ENCODE measurements around the gene EGFR.
A peak's percentile ranks its signal among the peaks of the same experiment; 100 is the strongest.

Gene EGFR

DNA sequence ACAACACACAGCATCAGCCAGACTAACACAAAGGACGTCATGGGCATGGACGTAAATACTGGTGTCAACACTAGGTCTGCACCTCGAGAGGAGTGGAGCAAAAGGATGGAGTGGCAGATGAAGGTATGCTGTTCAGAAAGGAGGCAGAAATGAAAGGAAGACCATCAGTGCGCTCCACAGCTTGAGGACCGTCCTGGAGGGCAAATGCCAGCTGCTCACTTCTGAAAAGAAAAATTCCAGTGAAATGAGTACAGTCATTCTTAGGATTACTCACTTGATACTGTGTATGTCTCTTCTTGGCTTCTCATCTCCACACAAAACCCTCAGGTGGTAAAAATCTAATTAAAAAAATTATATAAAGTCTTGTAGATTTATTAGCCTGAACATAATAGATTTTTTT, 44.8 kb downstream of the EGFR start:
- DNase-seq: no peak

DNA sequence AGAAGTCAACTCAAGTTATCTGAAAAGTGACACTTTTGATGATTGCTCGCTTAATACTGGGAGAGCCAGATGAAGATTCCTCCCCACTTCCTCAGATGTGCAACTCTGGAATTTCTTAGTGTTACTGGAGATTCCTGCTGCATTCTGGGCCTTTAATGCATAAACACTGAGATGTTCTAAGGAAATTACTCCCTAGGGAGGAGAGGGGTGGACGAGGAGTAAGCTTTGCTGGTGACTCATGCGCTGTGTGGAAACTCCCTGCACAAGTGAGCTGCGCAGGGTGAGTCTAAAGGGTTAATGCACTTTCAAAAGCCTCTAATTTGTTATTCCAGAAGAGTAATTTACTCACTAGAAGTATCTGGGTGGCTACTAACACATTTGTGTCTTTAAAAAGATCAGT, 46.3 kb downstream of the EGFR start:
- DNase-seq: no peak

DNA sequence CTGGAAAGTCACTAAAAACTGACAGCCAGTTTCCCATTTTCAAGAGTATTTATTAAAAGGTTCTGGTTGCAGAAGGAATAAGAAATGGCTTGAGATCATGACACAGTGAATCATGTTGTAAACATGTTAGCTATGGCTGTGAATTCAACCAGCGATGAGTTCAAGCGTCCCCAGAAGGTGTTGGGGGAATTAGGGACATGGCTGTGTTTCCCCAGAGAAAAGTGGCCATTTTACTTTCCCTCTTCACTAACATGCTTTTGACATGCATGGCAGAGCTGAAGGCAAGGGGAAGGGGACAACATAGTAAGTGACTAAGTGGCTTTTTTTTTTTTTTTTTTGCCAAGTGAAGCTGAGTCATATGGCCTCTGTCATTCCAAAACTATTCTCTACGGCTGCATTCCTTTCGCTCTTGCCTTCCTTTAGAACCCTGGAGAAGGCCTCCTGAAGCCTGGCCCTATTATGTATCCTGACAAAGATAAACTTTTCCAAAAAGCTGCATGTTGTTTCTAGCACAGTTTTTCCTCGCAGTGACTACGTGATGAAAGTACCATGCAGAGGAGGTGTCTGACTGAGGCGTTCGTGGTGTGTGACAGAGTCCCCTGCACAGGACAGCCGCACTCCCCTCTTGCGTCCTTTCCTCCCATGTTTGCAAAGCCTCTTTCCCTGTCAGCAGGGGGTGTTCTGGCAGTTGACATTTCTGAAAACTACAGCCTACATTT, 46.9 kb downstream of the EGFR start:
- DNase-seq: no peak

DNA sequence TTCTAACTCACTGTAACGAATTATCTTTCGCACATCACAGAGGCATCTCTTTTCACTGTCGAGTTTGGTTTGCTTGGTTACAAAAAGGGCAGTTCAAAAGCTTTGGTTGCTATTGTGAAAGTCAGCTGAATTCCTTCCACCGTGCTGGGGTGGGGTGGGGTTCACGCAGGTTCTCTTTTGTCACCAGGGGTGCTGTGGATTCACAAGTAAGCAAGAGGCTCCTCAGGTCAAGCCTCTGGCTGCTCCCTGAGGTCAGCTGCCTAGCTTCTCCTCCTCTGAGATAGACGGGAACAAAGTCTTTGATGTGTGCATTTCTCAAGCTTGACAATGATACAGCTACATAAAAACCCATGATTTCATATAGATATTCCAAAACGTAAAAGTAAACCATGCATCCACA, 47.7 kb downstream of the EGFR start:
- DNase-seq: no peak

DNA sequence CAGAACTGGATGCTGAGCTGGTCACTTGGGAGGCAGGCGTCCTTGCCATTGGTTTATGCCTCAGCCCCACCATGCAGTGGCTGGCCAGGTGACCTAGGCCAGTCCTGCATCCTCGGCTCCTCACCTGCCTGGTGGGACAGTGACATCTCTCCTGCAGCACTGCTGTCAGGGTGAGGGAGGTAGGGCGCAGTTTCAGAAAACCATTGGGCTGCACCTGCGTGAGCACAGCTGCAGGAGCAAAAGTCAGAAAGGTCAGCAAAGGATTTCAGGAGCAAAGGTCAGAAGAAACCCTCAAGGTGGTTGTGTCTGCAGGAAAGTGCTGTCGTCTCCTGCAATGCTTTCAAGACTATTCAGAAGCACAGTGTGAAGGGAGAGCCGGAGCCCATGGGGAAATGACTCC, 48.1 kb downstream of the EGFR start:
- DNase-seq: no peak

DNA sequence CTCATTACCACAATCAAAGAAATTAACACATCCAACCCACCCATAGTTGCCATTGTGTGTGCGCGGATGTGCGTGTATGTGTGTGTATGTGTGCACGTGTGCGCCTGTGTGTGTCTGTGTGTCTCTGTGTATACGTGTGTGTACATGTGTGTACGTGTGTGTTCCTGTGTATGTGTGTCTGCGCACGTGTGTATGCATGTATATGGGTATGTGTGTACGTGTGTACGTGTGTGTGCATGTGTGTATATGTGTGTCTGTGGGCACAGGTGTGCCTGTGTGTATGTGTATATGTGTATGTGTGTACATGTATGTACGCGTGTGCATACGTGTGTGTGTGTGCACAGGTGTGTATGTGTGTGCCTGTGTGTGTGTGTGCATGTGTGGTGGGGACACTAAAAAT, 48.9 kb downstream of the EGFR start:
- no peak for DNase-seq

DNA sequence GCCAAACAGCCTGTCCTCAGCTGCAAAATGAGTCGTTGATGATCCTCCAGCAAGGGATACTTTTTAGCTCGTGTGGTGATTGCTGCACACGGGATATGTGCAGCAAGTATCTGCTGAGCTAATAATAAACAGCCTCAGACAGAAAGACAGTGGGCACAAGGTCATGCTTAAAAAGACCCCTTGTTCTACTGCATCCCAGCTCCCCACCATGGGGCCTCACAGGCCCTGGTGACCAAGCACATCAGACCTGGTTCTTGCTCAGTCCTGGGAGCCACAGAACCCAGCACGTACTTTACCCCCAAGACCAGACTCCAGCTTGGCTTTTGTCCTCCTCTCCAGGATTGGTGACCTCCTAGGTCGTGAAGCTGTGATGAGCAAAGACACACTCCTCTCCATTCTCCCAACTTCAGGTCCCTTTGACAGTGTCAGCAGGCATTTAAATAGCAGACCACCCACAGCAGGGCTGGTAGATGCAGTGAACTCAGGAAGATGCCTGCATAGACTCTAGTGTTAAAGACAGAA, 50.5 kb downstream of the EGFR start:
- no peak for DNase-seq

DNA sequence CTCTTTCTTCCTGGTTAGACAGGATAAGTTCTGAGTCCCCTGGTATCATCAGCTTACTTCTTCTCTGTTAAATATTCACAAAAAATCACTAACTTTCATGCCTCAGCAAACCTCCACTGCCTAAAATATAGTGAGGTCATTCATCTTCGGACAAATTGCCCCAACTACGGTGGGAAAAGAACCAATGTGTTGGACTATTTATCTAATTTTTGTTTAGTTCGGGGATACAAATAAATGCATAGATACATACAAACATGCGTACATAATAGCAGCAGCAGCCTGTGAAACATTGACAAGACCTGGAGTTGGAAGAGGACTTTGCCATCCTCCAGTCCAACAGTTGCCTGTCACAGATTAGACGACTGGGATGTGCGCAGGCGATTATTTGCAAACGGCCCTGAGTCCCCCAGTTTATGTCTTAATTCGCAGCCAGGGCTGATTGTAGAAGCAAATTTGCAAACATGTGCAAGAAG, 51.5 kb downstream of the EGFR start:
- DNase-seq: no peak

DNA sequence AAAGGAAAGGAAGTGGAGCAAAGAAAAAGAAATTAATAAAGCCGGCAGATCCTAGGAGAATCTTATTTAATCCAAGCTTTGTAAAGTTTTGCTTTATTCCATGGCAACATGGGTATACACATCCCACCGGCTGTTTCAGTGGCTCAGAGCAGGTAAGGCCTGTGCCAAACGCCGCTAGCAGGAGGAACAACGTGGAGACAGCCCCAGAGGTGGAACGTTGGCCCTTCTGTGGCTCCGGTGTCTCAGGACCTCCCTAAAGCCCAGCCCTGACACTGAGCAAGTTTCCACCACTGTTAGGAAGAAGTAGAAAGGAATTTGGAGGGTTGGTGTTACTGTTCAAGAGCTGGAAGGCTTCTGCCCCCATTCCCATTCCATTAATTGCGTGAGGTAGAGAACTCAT, 52.0 kb downstream of the EGFR start:
- DNase-seq: no peak

DNA sequence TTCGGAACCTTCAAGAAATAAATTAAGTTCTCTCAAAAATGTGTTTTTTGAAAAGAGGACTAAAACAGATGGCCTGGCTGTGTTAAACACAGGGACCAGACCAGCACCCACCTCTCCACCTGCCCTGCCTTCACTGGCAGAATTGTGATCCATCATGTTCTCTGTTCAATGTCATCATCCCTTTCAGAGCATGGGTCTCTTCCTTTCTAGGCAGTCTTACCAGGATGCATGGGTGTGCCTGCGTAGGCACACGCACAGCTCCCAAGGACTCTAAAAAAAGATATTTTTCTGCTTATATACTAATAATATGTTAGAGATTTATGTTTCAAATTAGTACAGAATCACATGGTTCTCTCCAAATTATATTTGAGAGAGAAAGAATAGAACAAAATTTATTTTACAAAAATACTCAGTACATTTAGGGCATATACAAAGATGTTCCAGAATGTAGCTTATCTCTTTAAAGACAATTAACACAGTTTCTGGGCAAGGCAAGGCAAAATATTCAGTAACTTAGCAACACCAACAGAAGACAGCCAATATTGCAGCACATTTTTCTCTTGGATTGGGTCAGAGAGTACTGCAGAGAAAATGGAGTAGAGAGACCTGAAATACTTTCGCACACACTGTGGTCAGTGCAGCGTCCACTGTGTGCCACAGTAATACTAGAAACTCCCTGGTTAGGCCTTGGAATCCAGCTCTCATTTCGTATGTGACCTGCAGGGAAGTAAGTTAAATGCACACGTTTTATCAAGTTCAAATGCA, 52.8 kb downstream of the EGFR start:
- DNase-seq: no peak

DNA sequence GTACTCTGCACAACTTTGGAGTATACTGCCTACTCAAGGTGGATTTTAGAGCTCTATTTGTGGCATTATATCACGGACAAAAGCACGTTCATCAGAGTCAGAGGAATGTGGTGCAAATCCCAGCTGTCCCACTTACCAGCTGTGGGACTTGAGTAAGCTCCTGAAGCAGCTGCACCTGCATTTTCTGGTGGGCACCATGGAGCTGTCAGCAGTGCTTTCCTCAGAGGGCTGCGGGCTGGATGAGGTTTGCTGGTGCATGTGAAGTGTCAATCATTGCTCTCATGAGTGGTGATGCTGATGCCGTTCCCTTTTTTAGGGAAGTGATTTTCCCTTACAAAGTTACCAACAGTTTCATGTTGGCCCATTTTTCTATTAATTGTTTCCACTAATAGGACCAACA, 53.4 kb downstream of the EGFR start:
- DNase-seq: no peak

DNA sequence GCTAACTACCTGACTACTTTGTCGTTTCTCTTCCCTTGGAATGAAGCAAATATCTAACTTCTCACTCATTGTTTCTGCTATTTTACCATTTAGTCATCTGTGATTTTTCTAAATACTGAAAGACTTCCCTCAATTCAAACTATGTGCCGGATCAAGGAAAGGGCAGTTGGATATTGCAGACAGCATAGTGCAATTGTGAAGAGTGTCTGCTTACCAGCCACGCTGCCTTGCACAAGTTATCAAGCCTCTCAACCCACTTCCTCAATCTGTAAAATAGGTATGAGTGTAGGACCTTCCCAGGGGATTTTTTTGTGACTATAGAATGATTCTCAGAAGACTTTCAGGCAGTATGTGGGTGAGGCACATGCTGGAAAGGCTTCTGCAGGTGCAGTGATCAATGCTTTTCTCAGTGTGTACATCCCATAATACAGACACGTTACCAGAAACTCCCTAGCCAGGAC, 54.3 kb downstream of the EGFR start:
- DNase-seq: no peak

DNA sequence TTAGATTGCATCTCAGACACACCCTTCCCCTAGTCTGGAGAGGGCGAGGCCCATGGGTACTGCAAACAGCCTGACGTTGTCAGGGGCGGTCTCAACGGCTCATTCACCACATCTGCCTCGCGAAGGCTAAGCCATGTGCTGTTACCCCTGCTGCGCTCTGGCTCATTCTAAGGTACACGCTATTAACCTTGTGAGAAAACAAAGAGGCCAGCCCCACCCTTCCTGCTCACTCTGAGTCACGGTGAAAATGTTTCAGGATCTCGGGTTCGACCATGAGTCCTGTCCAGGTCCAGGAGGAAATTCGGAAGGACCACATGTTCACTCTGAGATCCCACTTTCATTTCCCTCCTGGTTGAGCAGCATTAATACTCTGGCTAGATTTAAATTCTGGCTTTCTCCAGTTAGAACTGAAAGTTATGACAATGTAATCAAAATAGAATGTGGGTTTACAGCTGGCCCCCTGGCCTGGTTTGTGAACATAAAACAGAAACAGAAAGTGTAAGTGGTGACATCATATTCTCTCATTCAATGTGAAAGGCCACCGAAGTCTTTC, 55.2 kb downstream of the EGFR start:
- peak; percentile 9 for DNase-seq

DNA sequence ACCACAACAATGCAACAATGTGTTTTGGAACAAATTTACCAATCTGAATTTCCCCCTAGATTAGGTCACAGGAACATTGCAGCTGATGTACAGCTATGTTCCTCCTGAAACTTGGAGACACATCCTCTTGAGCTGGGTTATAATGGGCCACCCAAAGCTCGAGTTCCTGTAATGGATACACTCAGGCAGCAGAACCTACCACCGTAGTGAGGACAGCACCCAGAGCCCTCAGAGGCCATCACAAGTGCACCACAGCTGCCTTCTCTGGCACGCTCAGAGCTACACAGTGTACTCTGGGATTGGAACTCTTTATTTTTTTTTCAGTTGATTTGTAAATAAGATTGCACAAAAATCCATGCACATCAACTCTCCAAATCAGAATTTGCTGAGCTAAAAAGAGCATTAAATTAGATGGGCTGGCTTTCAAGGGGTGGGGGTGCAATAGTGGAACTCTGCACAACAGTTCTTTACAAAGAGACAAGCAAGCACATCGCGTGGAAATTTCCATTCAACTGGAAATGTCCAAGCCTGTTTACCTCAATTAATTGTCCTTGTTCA, 56.7 kb downstream of the EGFR start:
- no peak for DNase-seq

DNA sequence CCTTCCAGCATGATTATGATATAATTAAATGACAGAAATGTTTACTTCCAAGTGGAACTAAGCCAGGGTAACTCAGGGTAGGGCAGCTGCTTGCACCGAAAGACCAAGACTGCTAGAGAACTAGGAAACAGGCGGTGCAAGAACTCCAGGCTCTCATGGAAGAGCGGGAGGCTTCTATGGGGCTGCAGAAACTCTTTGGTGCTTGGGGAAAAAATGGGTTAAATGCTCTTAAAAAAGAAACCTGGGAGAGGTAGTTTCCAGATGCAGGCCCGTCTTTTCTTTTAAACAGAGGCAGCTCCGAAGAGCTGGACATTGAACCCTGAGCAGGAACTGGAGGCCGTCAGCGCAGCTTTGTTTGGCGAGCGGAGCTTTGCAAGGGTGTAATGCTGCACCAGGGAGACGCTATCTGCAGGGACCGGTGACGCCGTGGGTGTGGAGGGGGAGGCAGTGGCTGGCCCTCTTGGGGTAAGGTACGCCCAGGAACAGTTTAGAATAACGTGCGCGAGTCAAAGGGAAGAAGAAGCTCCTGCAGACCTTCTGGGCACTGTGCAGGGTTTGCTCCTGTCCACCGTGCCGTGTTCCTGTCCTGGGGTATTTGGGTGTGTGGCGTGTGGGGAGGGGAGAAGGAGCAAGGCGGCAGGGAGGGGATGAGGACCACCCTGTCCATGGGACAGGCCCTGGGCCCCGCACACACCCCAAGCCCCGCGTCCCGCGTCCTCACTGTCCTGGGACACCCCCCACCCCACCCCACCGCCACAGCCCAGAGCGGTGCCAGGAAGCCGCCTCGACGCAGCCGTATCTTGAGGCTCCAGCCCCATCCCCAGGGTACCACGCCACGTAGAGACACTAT, 59.0 kb downstream of the EGFR start:
- no peak for DNase-seq

DNA sequence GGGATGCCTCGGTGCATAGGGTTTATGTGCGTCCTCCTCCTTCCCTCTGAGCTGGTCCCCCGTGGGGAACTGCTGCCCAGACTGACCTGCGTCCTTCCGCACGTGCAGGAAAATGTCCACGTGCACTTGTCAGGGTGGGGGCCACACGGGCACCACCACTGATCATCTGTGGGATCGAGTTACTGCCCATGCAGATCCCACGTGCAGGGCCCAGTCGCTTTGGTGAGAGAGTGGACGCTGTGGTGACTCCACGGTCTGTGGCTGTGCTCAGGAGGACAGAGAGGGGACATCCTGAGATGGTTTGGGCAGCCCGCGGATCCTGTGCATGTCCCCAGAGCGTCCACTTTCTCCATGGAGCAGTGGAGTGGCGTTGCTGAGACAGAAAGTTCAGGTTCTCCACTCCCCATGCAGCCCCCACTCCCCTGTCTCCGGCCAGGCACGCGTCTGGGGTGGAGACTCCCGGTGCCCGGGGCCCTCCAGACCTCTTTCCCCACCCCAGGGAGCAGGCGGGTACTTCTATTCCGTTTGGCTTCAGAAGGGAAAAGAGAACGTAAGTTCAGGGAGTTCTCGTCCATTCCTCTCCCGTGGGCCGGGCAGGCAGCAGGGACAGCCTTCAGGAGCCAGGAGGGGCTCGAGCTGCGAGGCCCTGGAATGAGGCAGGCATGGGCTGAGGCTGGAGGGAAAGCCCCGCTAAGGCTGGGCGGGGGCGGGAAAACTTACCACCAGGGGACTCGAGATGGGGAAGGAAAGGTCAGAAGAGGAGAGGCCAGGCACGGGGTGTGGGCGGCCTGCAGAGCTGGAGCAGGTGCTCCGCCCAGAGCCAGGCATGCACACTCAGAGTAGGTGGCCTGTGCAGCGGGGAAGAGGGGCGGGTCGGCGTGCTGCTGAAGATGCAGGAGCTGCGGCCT, 59.9 kb downstream of the EGFR start:
- no peak for DNase-seq

DNA sequence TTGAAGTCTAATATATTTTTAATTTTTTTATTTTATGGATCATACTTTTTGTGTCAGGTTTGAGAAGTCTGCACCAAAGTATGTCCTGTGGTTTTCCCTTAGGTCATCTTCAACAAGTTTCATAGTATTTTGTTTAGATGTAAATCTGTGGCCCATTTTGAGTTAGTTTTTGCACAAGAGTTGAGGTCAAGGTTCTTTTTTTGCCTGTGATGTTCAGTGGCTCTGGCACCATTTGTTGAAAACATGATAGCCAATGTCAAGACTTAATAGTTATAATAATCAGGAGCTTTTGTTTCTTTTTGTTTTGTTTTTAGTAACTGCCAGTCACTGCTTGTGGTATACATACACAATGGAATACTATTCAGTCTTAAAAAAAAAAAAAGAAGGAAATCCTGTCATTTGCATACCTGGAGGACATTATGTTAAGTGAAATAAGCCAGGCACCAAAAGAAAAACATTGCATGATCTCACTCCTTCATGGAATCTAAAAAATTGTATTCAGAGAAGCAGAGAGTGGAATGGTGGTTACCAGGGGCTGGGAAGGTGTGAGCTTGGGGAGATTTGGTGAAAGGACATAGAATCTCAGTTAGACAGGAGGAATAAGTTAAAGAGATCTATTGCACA, 61.3 kb downstream of the EGFR start:
- no peak for DNase-seq

DNA sequence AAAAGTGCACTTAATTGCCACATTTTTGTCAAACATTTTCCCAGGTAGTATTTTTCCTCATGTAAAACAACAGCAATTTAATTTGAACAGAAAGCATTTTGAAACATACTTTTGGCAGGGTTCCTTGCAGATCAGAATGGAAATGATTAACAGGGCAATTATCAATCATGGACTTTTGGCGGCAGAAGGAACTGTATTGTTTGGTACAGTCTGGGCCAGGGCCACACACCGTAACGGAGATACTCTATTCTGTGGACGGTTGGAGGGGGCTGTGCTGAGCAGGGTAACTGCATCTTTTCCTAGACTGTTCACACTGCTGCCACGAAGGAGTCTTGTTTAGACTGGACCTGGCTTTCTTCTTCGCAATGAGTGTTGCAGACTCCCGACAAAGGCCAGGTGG, 62.3 kb downstream of the EGFR start:
- no peak for DNase-seq

DNA sequence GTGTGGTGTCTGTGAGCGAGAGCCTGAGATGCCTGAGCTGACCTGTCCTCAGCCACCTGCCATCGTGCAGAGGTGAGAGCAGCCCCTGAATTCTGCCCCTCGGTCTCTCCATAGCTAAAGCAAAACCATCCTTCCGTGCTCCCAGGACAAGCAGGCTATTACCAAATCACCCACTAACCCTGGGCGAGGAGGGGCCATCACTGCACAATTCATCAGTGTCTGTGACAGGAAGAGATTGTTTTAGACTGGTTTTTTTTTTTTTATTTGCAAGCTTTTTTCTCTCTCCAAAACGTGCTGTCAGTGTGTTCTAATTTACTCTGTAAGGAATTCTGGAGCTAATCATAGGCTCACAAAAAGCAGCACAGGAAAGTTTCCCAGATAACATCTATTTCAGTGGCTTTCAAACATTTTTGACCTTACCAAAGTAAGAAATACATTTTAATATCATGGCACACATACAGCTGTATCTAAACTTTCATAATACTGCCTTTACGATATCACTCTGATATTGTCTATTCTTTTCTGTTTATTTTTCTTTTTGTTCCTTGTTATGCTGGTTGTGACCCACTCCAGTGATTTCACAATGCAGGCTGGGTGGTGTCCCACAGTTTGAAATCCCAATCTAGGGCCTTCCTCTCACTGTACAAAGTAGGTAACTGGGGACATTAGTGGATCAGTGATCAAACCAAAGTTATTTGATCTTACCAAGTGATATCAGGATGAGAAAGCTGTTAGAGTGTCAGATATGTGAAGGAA, 62.8 kb downstream of the EGFR start:
- DNase-seq: no peak

DNA sequence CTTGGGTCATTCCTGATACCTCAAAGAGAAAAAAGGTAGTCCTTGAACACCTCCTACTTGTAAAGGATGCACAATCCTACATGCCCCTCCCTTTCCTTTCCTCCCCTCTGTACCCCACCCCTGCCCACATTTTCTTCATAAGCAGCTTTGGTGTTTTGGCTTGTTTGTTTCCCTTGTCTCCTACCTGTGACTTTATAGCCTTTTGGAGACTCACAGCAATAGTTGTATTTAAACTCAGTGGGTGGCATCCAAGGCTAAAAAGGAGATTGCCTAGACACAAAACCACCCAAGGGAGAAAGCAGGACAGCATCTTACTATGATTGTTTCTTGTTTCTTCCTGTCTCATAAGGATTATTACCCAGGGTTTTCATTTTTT, 63.4 kb downstream of the EGFR start:
- no peak for DNase-seq

All from T-helper 9 cell (primary cell).